ENCODE results near the gene FERMT2. TPM values are rescaled to one million over a fixed set of nuclear protein-coding genes. Genes with fewer than 3 reads are reported as not detected.

Gene FERMT2
- total RNA-seq, 1 donor from 2014 or later = 188 TPM

DNA sequence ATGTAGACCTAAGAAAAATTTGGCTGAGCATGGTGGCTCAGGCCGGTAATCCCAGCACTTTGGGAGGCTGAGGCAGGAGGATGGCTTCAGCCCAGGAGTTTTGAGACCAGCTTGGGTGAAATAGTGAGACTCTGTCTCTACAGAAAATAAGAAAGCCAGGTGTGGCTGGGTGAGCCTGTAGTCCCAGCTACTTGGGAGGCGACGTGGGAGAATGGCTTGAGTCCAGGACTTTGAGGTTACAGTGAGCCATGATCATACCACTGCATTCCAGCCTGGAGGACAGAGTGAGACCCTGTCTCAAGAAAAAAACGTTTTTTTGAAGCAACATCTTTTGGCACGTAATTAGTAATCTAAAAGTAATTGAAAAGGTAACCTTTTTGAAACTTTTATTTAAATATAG, 70.9 kb downstream of the FERMT2 start:
- Mint-ChIP-seq H3K4me1 (ENCODE audit: unreplicated experiment) (no peaks in the 10 kb centered on the region), H3K36me3 (ENCODE audit: low read depth, unreplicated experiment) (peaks cover 26% of the 10 kb centered on the region), H3K27ac (ENCODE audit: unreplicated experiment) (no peak overlapping the region), H3K9me3 (ENCODE audit: unreplicated experiment) (no peaks in the 10 kb centered on the region), H3K4me3 (ENCODE audit: unreplicated experiment) (no peak overlapping the region), H3K27me3 (ENCODE audit: unreplicated experiment) (peaks cover 5% of the 10 kb centered on the region)
- DNase-seq (ENCODE audit: low spot score) = no peak
- TF ChIP-seq, protein P1, sequence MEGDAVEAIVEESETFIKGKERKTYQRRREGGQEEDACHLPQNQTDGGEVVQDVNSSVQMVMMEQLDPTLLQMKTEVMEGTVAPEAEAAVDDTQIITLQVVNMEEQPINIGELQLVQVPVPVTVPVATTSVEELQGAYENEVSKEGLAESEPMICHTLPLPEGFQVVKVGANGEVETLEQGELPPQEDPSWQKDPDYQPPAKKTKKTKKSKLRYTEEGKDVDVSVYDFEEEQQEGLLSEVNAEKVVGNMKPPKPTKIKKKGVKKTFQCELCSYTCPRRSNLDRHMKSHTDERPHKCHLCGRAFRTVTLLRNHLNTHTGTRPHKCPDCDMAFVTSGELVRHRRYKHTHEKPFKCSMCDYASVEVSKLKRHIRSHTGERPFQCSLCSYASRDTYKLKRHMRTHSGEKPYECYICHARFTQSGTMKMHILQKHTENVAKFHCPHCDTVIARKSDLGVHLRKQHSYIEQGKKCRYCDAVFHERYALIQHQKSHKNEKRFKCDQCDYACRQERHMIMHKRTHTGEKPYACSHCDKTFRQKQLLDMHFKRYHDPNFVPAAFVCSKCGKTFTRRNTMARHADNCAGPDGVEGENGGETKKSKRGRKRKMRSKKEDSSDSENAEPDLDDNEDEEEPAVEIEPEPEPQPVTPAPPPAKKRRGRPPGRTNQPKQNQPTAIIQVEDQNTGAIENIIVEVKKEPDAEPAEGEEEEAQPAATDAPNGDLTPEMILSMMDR (IDR thresholded peaks at IDR 0.05; ENCODE audit: unreplicated experiment) = no peak

DNA sequence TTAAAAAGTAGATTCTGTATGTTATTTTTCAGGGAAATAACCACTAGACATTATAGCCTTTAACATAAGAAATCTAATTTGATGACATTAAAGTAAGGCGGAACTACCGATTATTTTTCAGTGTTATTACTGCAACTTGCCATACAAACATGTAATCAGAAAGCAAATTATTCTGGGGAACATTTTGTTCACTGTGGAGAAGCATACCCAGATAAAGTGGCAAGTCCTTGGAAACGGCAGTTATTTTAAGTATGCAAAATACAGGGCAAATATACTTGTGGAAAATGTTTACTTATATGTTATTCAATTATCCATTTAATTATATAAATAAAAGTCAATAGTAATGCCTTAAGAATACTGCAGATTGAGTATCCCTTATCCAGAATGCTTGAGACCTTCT, 71.9 kb downstream of the FERMT2 start:
- Mint-ChIP-seq H3K4me1 (ENCODE audit: unreplicated experiment) (no peaks in the 10 kb centered on the region), H3K27ac (ENCODE audit: unreplicated experiment) (no peak overlapping the region), H3K4me3 (ENCODE audit: unreplicated experiment) (no peak overlapping the region)

DNA sequence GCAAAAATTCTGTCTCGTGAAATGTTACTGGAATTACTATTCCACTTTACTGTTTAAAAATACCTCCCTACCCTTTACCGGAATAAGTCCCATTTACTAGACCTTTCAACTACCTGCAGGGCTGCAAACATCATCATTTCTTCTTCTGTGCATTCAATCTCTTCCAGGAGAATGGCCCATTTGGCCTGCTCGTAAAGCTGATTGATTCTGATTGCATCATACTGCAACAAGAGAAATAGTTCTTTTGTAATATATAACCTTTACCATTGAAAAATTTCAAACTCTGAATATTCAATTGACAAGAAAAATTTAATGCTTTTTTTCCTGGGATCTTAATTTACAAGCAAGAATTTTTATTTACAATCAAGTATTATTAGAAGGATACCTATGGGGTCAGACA, 72.4 kb downstream of the FERMT2 start:
- no peaks in the 10 kb centered on the region for H3K9me3 Mint-ChIP-seq (ENCODE audit: unreplicated experiment)
- no peak overlapping the region for H3K27ac Mint-ChIP-seq (ENCODE audit: unreplicated experiment)
- no peak for DNase-seq (ENCODE audit: low spot score)
- TF ChIP-seq, protein P1 (IDR thresholded peaks at IDR 0.05; ENCODE audit: unreplicated experiment) = no peak
- peaks cover 3% of the 10 kb centered on the region for H3K27me3 Mint-ChIP-seq (ENCODE audit: unreplicated experiment)
- H3K4me3 Mint-ChIP-seq (ENCODE audit: unreplicated experiment) = peak overlapping the region; percentile 26
- H3K4me1 Mint-ChIP-seq (ENCODE audit: unreplicated experiment) = no peaks in the 10 kb centered on the region
- H3K36me3 Mint-ChIP-seq (ENCODE audit: low read depth, unreplicated experiment) = peaks cover 22% of the 10 kb centered on the region

More for the DNA sequence above, 71.9 kb downstream of the FERMT2 start:
- Mint-ChIP-seq H3K27me3 (ENCODE audit: unreplicated experiment) (peaks cover 5% of the 10 kb centered on the region), H3K9me3 (ENCODE audit: unreplicated experiment) (no peaks in the 10 kb centered on the region), H3K36me3 (ENCODE audit: low read depth, unreplicated experiment) (peaks cover 24% of the 10 kb centered on the region)
- TF ChIP-seq, protein P1 (IDR thresholded peaks at IDR 0.05; ENCODE audit: unreplicated experiment) = no peak
- DNase-seq (ENCODE audit: low spot score) = no peak

DNA sequence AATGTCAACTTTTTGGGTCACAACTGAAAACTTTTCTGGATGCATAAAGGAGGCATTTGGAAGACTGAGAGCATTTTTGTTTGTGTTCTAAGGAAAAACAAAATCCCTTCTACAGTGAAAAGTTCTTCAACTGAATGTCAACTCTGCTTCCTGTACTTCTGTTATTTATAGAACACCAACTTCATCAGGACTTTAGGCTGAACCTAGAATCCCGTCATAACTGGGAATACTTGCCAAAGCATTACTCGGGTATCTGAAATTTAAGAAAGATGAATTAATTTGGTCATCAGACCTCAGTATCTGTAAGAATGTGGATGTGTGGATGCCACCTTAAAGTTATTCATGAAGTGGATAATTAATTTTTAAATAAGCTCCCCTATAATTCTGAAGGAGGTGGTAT, 73.2 kb downstream of the FERMT2 start:
- Mint-ChIP-seq H3K27ac (ENCODE audit: unreplicated experiment) (no peak overlapping the region), H3K4me3 (ENCODE audit: unreplicated experiment) (no peak overlapping the region), H3K27me3 (ENCODE audit: unreplicated experiment) (peaks cover 5% of the 10 kb centered on the region), H3K4me1 (ENCODE audit: unreplicated experiment) (peaks cover 3% of the 10 kb centered on the region), H3K36me3 (ENCODE audit: low read depth, unreplicated experiment) (peaks cover 27% of the 10 kb centered on the region), H3K9me3 (ENCODE audit: unreplicated experiment) (no peaks in the 10 kb centered on the region)
- TF ChIP-seq, protein P1 (IDR thresholded peaks at IDR 0.05; ENCODE audit: unreplicated experiment) = no peak
- no peak for DNase-seq (ENCODE audit: low spot score)

DNA sequence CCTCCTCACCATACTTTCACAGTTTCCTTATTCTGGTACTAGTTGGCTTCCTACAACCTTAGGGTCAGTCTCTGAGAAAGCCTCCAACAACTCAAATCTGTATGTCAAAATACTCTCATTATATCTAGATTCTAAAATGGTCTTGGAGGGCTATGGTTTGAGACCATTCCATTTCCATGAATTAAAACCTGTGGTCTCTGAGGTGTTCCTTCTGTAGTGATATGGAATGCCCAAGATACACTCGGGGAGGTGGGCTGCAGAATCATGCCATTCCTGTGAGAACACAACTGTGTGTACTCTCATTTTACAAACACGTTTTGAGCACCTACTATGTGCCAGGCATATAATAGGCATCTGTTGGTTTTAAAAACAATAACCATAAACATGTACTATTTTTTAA, 74.0 kb downstream of the FERMT2 start:
- Mint-ChIP-seq H3K9me3 (ENCODE audit: unreplicated experiment) (no peaks in the 10 kb centered on the region), H3K36me3 (ENCODE audit: low read depth, unreplicated experiment) (peaks cover 35% of the 10 kb centered on the region), H3K27ac (ENCODE audit: unreplicated experiment) (no peak overlapping the region), H3K4me3 (ENCODE audit: unreplicated experiment) (no peak overlapping the region), H3K4me1 (ENCODE audit: unreplicated experiment) (peaks cover 9% of the 10 kb centered on the region), H3K27me3 (ENCODE audit: unreplicated experiment) (peaks cover 5% of the 10 kb centered on the region)
- TF ChIP-seq, protein P1 (IDR thresholded peaks at IDR 0.05; ENCODE audit: unreplicated experiment) = no peak
- no peak for DNase-seq (ENCODE audit: low spot score)

All from endothelial cell (in vitro differentiated cells).